ENCODE data around the gene TRIP13. TPM values are rescaled to one million over a fixed set of nuclear protein-coding genes. Genes with fewer than 3 reads are reported as not detected.

The TRIP13 gene
- total RNA-seq, 6 experiments from 2014 or later: 0.15 to 3.2 (median 0.70) TPM

DNA sequence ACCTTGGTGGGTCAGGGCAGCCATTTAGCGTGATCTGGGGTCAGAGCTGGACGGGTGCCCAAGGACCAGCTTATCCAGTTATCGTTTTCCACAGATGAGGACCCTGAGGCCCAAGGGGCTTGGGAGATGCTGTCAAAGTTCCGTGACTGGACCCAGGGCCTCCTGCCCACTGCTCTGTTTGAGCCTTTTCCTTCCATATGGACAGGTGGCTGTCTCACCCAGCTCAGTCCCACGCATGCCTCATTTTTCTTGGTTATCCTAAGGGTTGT is 56.5 kb downstream of the TRIP13 start:
- DNase-seq: no peak
- WGBS (ENCODE audit: insufficient coverage, low coverage, low lambda C conversion rate, missing lambda C conversion rate): 67% methylated on average over 1 of the region's 5 CpGs
- TF ChIP-seq POLR2A (IDR thresholded peaks at IDR 0.05): no peak
- TF ChIP-seq, protein P1, sequence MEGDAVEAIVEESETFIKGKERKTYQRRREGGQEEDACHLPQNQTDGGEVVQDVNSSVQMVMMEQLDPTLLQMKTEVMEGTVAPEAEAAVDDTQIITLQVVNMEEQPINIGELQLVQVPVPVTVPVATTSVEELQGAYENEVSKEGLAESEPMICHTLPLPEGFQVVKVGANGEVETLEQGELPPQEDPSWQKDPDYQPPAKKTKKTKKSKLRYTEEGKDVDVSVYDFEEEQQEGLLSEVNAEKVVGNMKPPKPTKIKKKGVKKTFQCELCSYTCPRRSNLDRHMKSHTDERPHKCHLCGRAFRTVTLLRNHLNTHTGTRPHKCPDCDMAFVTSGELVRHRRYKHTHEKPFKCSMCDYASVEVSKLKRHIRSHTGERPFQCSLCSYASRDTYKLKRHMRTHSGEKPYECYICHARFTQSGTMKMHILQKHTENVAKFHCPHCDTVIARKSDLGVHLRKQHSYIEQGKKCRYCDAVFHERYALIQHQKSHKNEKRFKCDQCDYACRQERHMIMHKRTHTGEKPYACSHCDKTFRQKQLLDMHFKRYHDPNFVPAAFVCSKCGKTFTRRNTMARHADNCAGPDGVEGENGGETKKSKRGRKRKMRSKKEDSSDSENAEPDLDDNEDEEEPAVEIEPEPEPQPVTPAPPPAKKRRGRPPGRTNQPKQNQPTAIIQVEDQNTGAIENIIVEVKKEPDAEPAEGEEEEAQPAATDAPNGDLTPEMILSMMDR (IDR thresholded peaks at IDR 0.05): no peak
- Histone ChIP-seq H3K27me3 (no peaks in the 10 kb centered on the region), H3K4me3 (no peak overlapping the region), H3K9me3 (no peaks in the 10 kb centered on the region), H3K27ac (no peak overlapping the region), H3K4me1 (no peaks in the 10 kb centered on the region), H3K36me3 (no peaks in the 10 kb centered on the region)
- no peak for ATAC-seq
- intact Hi-C loops (cut with DNase I): no loop called here

DNA sequence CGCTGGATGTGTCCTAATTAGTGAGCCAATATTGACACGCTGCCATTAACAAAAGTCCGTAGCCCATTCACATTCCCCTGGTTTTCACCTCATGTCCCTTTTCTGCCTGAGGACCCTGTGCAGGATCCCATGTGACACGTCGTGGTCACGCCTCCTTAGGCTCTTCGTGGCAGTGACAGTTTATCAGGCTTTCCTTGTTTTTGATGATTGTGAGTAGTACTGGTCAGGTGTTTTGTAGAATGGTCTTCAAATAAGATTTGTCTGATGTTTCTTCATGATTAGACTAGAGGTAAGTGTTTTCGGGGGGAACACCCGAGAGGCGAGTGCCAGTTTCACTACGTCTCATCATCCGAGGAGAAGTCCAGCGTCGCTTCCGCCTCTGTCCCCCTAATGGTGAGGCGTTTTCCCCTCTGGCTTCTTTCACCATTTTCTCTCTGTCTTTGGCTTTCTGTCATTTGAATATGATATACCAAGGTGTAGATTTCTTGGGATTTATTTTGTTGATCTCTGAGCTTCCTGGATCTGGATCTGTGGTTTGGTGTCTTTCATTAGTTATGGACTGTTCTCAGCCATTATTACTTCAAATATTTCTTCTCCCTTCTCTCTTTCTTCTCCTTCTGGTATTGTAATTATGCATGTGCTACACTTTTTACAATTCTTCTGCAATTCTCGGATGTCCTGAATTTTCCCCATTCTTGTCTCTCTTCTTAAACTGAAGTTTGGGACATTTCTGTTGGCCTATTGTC is 57.3 kb downstream of the TRIP13 start:
- Histone ChIP-seq H3K27ac (no peak overlapping the region), H3K27me3 (no peaks in the 10 kb centered on the region), H3K9me3 (no peaks in the 10 kb centered on the region), H3K4me3 (no peak overlapping the region), H3K36me3 (no peaks in the 10 kb centered on the region), H3K4me1 (no peaks in the 10 kb centered on the region)
- ATAC-seq: no peak
- intact Hi-C loops (cut with DNase I): no loop called here
- 83% methylated on average over 17 of the region's 17 CpGs for WGBS (ENCODE audit: insufficient coverage, low coverage, low lambda C conversion rate, missing lambda C conversion rate)
- TF ChIP-seq, protein P1 (IDR thresholded peaks at IDR 0.05): no peak
- no peak for TF ChIP-seq POLR2A (IDR thresholded peaks at IDR 0.05)
- no peak for DNase-seq

DNA sequence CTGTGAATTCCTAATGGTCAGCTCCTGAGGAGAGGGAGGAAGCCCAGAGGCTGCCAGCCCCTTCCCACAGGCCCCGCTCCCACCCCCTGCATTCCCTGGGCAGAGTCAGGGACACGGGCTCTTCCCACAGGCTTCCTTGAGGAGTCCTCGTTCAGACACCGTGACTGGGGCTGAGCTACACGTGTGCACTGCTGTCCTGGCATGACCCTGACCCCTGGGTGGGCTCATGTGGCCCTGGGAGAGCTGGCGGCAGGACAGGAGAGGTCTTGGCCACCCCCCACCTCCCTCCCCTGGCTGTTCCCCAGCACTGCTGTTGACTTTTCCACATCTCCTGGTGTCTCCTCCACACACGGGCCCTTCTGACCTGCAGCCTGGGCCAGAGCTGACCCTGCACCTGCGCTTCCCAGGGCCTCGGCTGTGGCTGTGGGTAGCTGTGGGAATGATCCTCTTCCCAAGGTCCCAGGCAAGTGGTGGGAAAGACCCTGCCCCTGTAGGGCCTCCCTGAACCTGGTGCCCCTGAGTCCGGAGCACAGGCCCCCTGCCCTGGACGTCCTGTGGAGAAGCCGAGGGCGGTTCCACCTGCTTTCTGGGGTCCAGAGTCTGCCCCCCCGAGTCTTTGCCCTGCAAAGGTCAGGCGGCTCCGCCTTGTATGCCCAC is 59.4 kb downstream of the TRIP13 start:
- H3K27me3 ChIP-seq: no peaks in the 10 kb centered on the region
- no peak overlapping the region for H3K27ac ChIP-seq
- ATAC-seq (no peak), DNase-seq (no peak)
- WGBS (ENCODE audit: insufficient coverage, low coverage, low lambda C conversion rate, missing lambda C conversion rate): 76% methylated on average over 5 of the region's 16 CpGs
- no peaks in the 10 kb centered on the region for H3K36me3 ChIP-seq
- H3K4me3 ChIP-seq: no peak overlapping the region
- no peaks in the 10 kb centered on the region for H3K9me3 ChIP-seq
- H3K4me1 ChIP-seq: peaks cover 0 to 11% (median 1%) of the 10 kb centered on the region in 4 donors
- TF ChIP-seq, protein P1 (IDR thresholded peaks at IDR 0.05): no peak
- no peak for TF ChIP-seq POLR2A (IDR thresholded peaks at IDR 0.05)
- intact Hi-C loops (cut with DNase I): no loop called here

DNA sequence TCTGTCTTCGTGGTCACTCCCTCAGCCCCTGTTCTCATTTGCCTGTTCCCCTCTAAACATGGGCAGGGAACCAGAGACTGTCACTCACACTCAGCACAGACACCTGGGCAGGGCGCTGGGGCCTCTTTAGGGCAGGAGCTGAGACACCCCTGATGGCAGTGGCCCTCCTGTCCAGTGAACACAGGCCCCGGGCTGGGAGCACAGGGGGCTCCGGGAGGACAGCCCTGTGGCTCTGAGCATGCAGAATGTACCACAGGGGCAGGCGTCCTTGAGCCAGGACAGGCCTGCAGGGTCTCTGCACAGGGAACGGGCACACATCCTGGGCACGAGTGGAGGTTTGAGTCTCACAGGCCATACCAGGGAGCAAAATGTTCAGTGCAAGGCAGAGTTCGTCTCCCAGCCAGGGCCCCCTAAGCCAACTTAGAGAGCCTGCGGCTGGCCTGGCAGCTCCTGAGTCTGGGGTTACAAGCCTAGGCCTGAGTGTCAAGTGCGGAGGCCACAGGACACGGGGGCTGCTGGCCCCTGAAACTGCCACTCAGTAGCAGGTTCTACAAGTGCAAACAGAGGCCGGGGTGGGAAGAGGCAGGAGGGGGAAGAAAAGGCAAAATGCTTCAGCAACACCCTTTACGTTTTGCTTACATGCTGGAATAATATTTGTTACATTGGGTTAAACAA is 60.0 kb downstream of the TRIP13 start:
- Histone ChIP-seq H3K9me3 (no peaks in the 10 kb centered on the region), H3K36me3 (no peaks in the 10 kb centered on the region), H3K4me3 (no peak overlapping the region), H3K27me3 (no peaks in the 10 kb centered on the region), H3K27ac (no peak overlapping the region), H3K4me1 (peaks cover 0 to 14% (median 8%) of the 10 kb centered on the region in 4 donors)
- WGBS (ENCODE audit: insufficient coverage, low coverage, low lambda C conversion rate, missing lambda C conversion rate): 59% methylated on average over 5 of the region's 13 CpGs
- intact Hi-C loops (cut with DNase I): no loop called here
- ATAC-seq: no peak
- no peak for DNase-seq
- TF ChIP-seq, protein P1 (IDR thresholded peaks at IDR 0.05): no peak
- no peak for TF ChIP-seq POLR2A (IDR thresholded peaks at IDR 0.05)

Data from right lobe of liver (tissue), 6 donors.